Upper lobe of left lung (tissue), 4 donors: ENCODE data around the gene TRPC4.

Source experiments
- EP300 ChIP-seq, 4 donors: sonication (generic); formaldehyde crosslinking; IDR thresholded peaks; one replicate each; pipeline ENCODE4 v1.5.1; 2017; ENCODE audit warnings: antibody characterized with exemption in 4 of 4, control low read depth in 2 of 4
- POLR2A ChIP-seq, 4 donors: fragments of 450-650 bp; IDR thresholded peaks; one replicate each; pipeline ENCODE4 v1.5.1; 2016 to 2017; ENCODE audit warnings: antibody characterized with exemption in 4 of 4, mild to moderate bottlenecking in 2 of 4
- POLR2AphosphoS5 ChIP-seq, 2 donors: sonication (generic); formaldehyde crosslinking; IDR thresholded peaks; one replicate each; pipeline ENCODE4 v1.5.1; 2017; ENCODE audit warnings: antibody characterized with exemption in 2 of 2
- TF ChIP-seq, protein P1 (sequence below), 6 experiments: fragments of 450-650 bp in 4 of 6; fragments of 200-600 bp in 2 of 6; sonication (generic) in 2 of 6; IDR thresholded peaks; one replicate each; pipeline ENCODE4 v1.5.1; 2016 to 2019; ENCODE audit warnings: antibody characterized with exemption in 6 of 6

DNA sequence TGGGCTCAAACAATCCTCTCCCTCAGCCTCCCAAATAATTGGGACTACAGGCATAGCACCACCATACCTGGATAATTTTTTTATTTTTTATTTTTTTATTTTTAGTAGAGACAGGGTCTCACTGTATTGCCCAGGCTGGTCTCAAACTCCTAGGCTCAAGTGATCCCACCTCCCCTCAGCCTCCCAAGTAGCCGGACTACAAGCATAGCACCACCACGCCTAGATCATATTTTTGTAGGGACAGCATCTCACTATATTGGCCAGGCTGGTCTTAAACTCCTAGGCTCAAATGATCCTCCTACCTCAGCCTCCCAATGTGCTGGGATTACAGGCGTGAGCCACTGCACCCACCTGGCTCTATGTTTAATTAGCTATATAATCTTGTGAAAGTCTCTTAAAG lies 114.2 kb downstream of the TRPC4 start:
- TF ChIP-seq, protein P1, sequence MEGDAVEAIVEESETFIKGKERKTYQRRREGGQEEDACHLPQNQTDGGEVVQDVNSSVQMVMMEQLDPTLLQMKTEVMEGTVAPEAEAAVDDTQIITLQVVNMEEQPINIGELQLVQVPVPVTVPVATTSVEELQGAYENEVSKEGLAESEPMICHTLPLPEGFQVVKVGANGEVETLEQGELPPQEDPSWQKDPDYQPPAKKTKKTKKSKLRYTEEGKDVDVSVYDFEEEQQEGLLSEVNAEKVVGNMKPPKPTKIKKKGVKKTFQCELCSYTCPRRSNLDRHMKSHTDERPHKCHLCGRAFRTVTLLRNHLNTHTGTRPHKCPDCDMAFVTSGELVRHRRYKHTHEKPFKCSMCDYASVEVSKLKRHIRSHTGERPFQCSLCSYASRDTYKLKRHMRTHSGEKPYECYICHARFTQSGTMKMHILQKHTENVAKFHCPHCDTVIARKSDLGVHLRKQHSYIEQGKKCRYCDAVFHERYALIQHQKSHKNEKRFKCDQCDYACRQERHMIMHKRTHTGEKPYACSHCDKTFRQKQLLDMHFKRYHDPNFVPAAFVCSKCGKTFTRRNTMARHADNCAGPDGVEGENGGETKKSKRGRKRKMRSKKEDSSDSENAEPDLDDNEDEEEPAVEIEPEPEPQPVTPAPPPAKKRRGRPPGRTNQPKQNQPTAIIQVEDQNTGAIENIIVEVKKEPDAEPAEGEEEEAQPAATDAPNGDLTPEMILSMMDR (IDR thresholded peaks at IDR 0.05) = no peak
- TF ChIP-seq POLR2A (IDR thresholded peaks at IDR 0.05) (no peak), EP300 (IDR thresholded peaks at IDR 0.05) (no peak), POLR2AphosphoS5 (IDR thresholded peaks at IDR 0.05) (no peak)
